H1 (cell line): ENCODE data around the gene CTNNA3. TPM values are rescaled to one million over a fixed set of nuclear protein-coding genes. Genes with fewer than 3 reads are reported as not detected.

Source experiments
- CTCF ChIA-PET: fragments of 300-600 bp; sonication (Branson Sonifier 250); formaldehyde crosslinking; loops from one replicate; lab custom pipeline; 2021; ENCODE audit not compliant: partially characterized antibody; lab: Charles Lee
- POLR2A ChIA-PET: fragments of 300-600 bp; sonication (Branson Sonifier 250); formaldehyde crosslinking; loops from one replicate; lab custom pipeline; 2021; ENCODE audit warnings: inconsistent platforms; ENCODE audit not compliant: partially characterized antibody; lab: Charles Lee
- DNase-seq, 2 experiments: peaks; one replicate each; pipeline versions ENCODE4 v3.0.0 to v3.0.0-alpha.2; 2010 to 2022; ENCODE audit warnings: low spot score in 2 of 2, low read depth in 1 of 2, mixed read lengths in 1 of 2
- FAIRE-seq: peaks from 2 replicates; lab custom pipeline; 2011; peaks lifted over from hg19 to GRCh38; lab: Jason Lieb, UNC
- H2AFZ ChIP-seq: 2 replicates; pipeline ENCODE4 v1.8.1; 2012; ENCODE audit warnings: low read length, inconsistent platforms
- H2AK5ac ChIP-seq: 2 replicates; pipeline ENCODE4 v1.6.1; 2013; ENCODE audit warnings: low read depth, low read length
- H2BK120ac ChIP-seq: replicated peaks from 2 replicates; pipeline ENCODE3; 2013; ENCODE audit warnings: low read depth, low read length, inconsistent platforms
- H2BK12ac ChIP-seq: 2 replicates; pipeline ENCODE4 v1.6.1; 2013; ENCODE audit warnings: low read depth, low read length
- H2BK15ac ChIP-seq: 2 replicates; pipeline ENCODE4 v1.6.1; 2013; ENCODE audit warnings: low read length
- H2BK20ac ChIP-seq: 2 replicates; pipeline ENCODE4 v1.6.1; 2013; ENCODE audit warnings: low read length
- H2BK5ac ChIP-seq: 2 replicates; pipeline ENCODE4 v1.6.1; 2013; ENCODE audit warnings: low read depth, low read length
- H3K14ac ChIP-seq: 2 replicates; pipeline ENCODE4 v1.6.1; 2013; ENCODE audit warnings: inconsistent platforms; ENCODE audit not compliant: insufficient read length
- H3K18ac ChIP-seq: 2 replicates; pipeline ENCODE4 v1.6.1; 2013; ENCODE audit warnings: low read length; ENCODE audit errors: extremely low read depth
- H3K23ac ChIP-seq: 2 replicates; pipeline ENCODE4 v1.6.1; 2013; ENCODE audit warnings: inconsistent platforms; ENCODE audit not compliant: insufficient read length
- H3K23me2 ChIP-seq: 2 replicates; pipeline ENCODE4 v1.6.1; 2013; ENCODE audit warnings: low read depth, low read length
- H3K27ac ChIP-seq: 2 replicates; pipeline ENCODE4 v1.6.1; 2011; ENCODE audit warnings: low read depth, low read length, inconsistent platforms
- H3K27me3 ChIP-seq, 4 experiments: replicated peaks in 1 of 4; 1 replicate in 1 of 4; 2 replicates in 3 of 4; pipeline versions ENCODE4 v1.6.1 to v1.8.1; 2011 to 2013; ENCODE audit warnings: low read length in 3 of 4, mild to moderate bottlenecking in 3 of 4, inconsistent platforms in 2 of 4, mixed read lengths in 2 of 4, moderate library complexity in 1 of 4; ENCODE audit not compliant: control insufficient read depth in 3 of 4, insufficient read depth in 3 of 4; ENCODE audit errors: extremely low read depth in 1 of 4
- H3K36me3 ChIP-seq, 4 experiments: 2 replicates each; pipeline versions ENCODE4 v1.6.1 to v1.8.1; 2011 to 2013; ENCODE audit warnings: mild to moderate bottlenecking in 4 of 4, low read length in 3 of 4, moderate library complexity in 2 of 4, control low read depth in 1 of 4, inconsistent platforms in 1 of 4; ENCODE audit not compliant: insufficient read depth in 4 of 4, control insufficient read depth in 2 of 4
- H3K4ac ChIP-seq: replicated peaks from 2 replicates; pipeline ENCODE3; 2013; ENCODE audit warnings: low read length, low read depth, mixed read lengths, inconsistent platforms; ENCODE audit not compliant: insufficient read length
- H3K4me1 ChIP-seq, 4 experiments: replicated peaks in 1 of 4; 1 replicate in 1 of 4; 2 replicates in 3 of 4; pipeline versions ENCODE4 v1.6.1 to v1.8.1; 2011 to 2013; ENCODE audit warnings: low read length in 3 of 4, inconsistent platforms in 2 of 4, mixed read lengths in 1 of 4; ENCODE audit not compliant: insufficient read depth in 4 of 4, control insufficient read depth in 3 of 4
- H3K4me2 ChIP-seq, 2 experiments: 2 replicates each; pipeline versions ENCODE4 v1.6.1 to v1.8.1; 2011 to 2013; ENCODE audit warnings: low read depth in 2 of 2, low read length in 2 of 2, control low read depth in 1 of 2, inconsistent platforms in 1 of 2, mild to moderate bottlenecking in 1 of 2; ENCODE audit not compliant: insufficient read depth in 1 of 2
- H3K4me3 ChIP-seq, 4 experiments: fragments of 200-600, 300-600 bp in 1 of 4; sonication (generic), shearing (Covaris generic), sonication (Bioruptor Twin) in 1 of 4; 2 replicates each; pipeline versions ENCODE4 v1.5.1 to v1.8.1; 2011 to 2016; ENCODE audit warnings: low read length in 4 of 4, low read depth in 3 of 4, control low read depth in 2 of 4, inconsistent platforms in 2 of 4, mild to moderate bottlenecking in 2 of 4, mixed read lengths in 1 of 4, moderate library complexity in 1 of 4; ENCODE audit not compliant: insufficient read depth in 2 of 4; ENCODE audit errors: extremely low read depth in 1 of 4
- H3K56ac ChIP-seq: replicated peaks from 2 replicates; pipeline ENCODE3; 2013; ENCODE audit warnings: low read depth, mild to moderate bottlenecking, mixed read lengths, low read length, inconsistent platforms; ENCODE audit not compliant: insufficient read length
- H3K79me1 ChIP-seq: 2 replicates; pipeline ENCODE4 v1.6.1; 2013; ENCODE audit warnings: low read depth, low read length, control low read depth
- H3K79me2 ChIP-seq, 2 experiments: 2 replicates each; pipeline versions ENCODE4 v1.6.1 to v1.8.1; 2012 to 2013; ENCODE audit warnings: low read length in 2 of 2, mild to moderate bottlenecking in 2 of 2, inconsistent platforms in 1 of 2; ENCODE audit not compliant: insufficient read depth in 2 of 2, control insufficient read depth in 1 of 2
- H3K9ac ChIP-seq, 4 experiments: replicated peaks in 1 of 4; 1 replicate in 1 of 4; 2 replicates in 3 of 4; pipeline versions ENCODE4 v1.6.1 to v1.8.1; 2011 to 2013; ENCODE audit warnings: low read depth in 3 of 4, low read length in 3 of 4, control low read depth in 2 of 4, mild to moderate bottlenecking in 2 of 4, moderate library complexity in 2 of 4, inconsistent platforms in 1 of 4; ENCODE audit errors: extremely low read depth in 1 of 4
- H3K9me3 ChIP-seq, 2 experiments: 2 replicates each; pipeline versions ENCODE4 v1.6.1 to v1.8.1; 2012 to 2013; ENCODE audit warnings: mild to moderate bottlenecking in 2 of 2, moderate library complexity in 2 of 2, control low read depth in 1 of 2, inconsistent platforms in 1 of 2, low read depth in 1 of 2, low read length in 1 of 2, mixed read lengths in 1 of 2; ENCODE audit not compliant: insufficient read depth in 2 of 2
- H4K20me1 ChIP-seq, 2 experiments: replicated peaks in 1 of 2; 2 replicates each; pipeline versions ENCODE3 to v1.8.1; 2011 to 2013; ENCODE audit warnings: inconsistent platforms in 2 of 2, low read length in 2 of 2, mild to moderate bottlenecking in 1 of 2; ENCODE audit not compliant: insufficient read depth in 2 of 2, control insufficient read depth in 1 of 2
- H4K5ac ChIP-seq: 2 replicates; pipeline ENCODE4 v1.6.1; 2013; ENCODE audit warnings: low read length, low read depth, mixed read lengths, inconsistent platforms; ENCODE audit not compliant: insufficient read length
- H4K8ac ChIP-seq: 2 replicates; pipeline ENCODE4 v1.8.0; 2013; ENCODE audit warnings: mild to moderate bottlenecking, moderate library complexity, low read length, inconsistent platforms; ENCODE audit not compliant: insufficient read depth; ENCODE audit errors: extremely low read depth
- H4K91ac ChIP-seq: replicated peaks from 2 replicates; pipeline ENCODE3; 2013; ENCODE audit warnings: low read length, mixed read lengths, inconsistent platforms; ENCODE audit not compliant: insufficient read length
- BACH1 ChIP-seq: IDR thresholded peaks from 2 replicates; pipeline ENCODE4 v1.6.1; 2012; ENCODE audit warnings: low read length, improper control_type of control experiment
- CBX5 ChIP-seq: fragments of 300-800, 300-1000 bp; sonication (generic); IDR thresholded peaks from 2 replicates; pipeline ENCODE4 v1.7.1; 2016; ENCODE audit warnings: antibody characterized with exemption, low read length, low read depth
- SIX5 ChIP-seq: IDR thresholded peaks from 2 replicates; pipeline ENCODE4 v1.6.1; 2011; ENCODE audit warnings: mild to moderate bottlenecking, low read depth, low read length
- SP4 ChIP-seq: IDR thresholded peaks from 2 replicates; pipeline ENCODE4 v1.6.1; 2012; ENCODE audit warnings: low read length, inconsistent platforms
- WGBS, 2 experiments: shearing (Covaris generic) in 1 of 2; methylation state at CpG; one replicate each; pipeline versions ENCODE4 v1.1.6 to v1.1.7; 2013 to 2015; ENCODE audit warnings: low lambda C conversion rate in 2 of 2, mixed read lengths in 2 of 2, inconsistent platforms in 1 of 2, low coverage in 1 of 2, missing lambda C conversion rate in 1 of 2; ENCODE audit not compliant: insufficient replicate concordance in 2 of 2, insufficient coverage in 1 of 2, insufficient read length in 1 of 2; ENCODE audit errors: extremely low coverage in 1 of 2, missing lambda C conversion rate in 1 of 2; 5-methylcytosine and 5-hydroxymethylcytosine counted together
- polyA plus RNA-seq, 7 experiments: library from polyadenylated mRNA; depleted of rRNA in 3 of 7; stranded (reverse) in 5 of 7; unstranded in 2 of 7; fragments of >200 nt in 5 of 7; fragments of 200-250 nt in 2 of 7; gene quantifications; 1 replicate in 5 of 7; 2 replicates in 1 of 7; 4 replicates in 1 of 7; pipeline versions ENCODE4 v1.2.1 to v1.2.3, GENCODE V29; 2011 to 2013; ENCODE audit warnings: missing spikeins in 2 of 7, mixed read lengths in 2 of 7
- total RNA-seq: library from RNA; stranded (reverse); fragmentation: NEBNext Ultra II Directional; extraction: Animal tissue kit (Norgen Biotek cat#: 25700); gene quantifications from 2 replicates; pipeline ENCODE4 v1.2.1, GENCODE V29; 2021

The CTNNA3 gene
- total and polyA plus RNA-seq, 2 of the 8 experiments (the other 6 are each of a cell fraction or from before 2014, with no cell fraction given) = 1.3 to 1.5 TPM

DNA sequence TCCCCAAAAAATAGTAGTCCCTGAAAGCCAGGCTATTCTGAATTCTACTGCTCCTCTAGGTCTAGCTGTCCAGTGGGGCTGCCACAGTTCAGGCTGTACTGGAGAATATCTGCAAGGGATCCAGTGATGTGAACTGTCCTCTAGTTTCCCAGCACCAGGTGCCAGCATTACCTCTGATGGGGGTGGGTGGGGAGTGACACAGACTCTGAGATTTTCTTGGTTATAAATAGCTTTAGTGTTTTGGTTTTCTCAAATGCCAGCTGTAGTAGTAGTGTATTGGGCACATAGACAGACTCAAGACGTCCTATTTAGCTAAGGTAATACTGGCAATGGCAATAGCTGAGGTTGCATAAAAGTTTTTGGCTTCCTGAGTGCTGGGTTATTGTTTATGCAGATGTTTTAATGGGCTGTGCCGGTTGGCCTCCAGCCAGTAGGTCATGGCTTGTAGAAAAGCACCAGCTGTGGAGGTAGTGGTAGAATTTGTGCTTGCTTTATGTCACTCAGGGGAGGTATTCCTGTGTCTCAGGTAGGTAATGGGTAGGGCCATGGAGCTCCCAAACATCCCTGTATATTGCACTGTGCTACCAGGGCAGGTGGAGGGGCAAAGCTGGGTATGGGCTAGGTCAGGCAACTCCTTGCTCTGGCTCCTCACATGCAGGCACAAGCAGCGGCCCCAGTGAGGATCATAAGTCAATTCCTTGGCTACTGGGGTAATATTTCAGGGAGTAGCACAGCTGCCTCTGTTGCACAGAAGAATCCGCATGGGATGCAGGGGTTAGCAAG lies 1108.9 kb downstream of the CTNNA3 start:
- H3K4ac ChIP-seq = no peak overlapping the region
- H4K91ac ChIP-seq = no peak overlapping the region
- H2AK5ac ChIP-seq = no peak overlapping the region
- no peak overlapping the region for H2AFZ ChIP-seq
- 0 out of 2 replicates have a peak overlapping the region, but pooled peaks have one; percentile 39 for H2BK12ac ChIP-seq
- H4K8ac ChIP-seq = no peak overlapping the region
- H3K4me1 ChIP-seq = no peaks in the 10 kb centered on the region; a peak in 1 of 7 replicates
- H3K4me2 ChIP-seq = no peak overlapping the region
- no peak overlapping the region for H3K14ac ChIP-seq
- H3K23ac ChIP-seq = no peak overlapping the region
- no peaks in the 10 kb centered on the region for H3K79me2 ChIP-seq
- H4K5ac ChIP-seq = no peak overlapping the region
- no peaks in the 10 kb centered on the region for H4K20me1 ChIP-seq
- DNase-seq = no peak
- ChIA-PET CTCF (interaction anchor here (0.8 to 3.0 kb wide), 28 partner anchors 8 to 934 kb away, joined by 3 to 27 read pairs (median 4); partner anchors contain the start of gene LRRTM3), POLR2A (no interaction called here)
- no peak overlapping the region for H2BK20ac ChIP-seq
- H2BK15ac ChIP-seq = no peak overlapping the region
- no peak overlapping the region for H3K9ac ChIP-seq
- FAIRE-seq = no peak
- H2BK120ac ChIP-seq = no peak overlapping the region
- H3K36me3 ChIP-seq = no peaks in the 10 kb centered on the region
- no peak overlapping the region for H3K4me3 ChIP-seq
- 87% methylated on average over 4 of the region's 4 CpGs; no CpG with 5 or more reads in 1 of the 2 experiments for WGBS, 2 experiments
- no peaks in the 10 kb centered on the region for H3K9me3 ChIP-seq
- no peaks in the 10 kb centered on the region for H3K79me1 ChIP-seq
- no peak overlapping the region for H2BK5ac ChIP-seq
- no peak overlapping the region for H3K56ac ChIP-seq
- TF ChIP-seq SP4 (no peak), CBX5 (no peak), BACH1 (no peak), SIX5 (no peak)
- H3K23me2 ChIP-seq = no peaks in the 10 kb centered on the region
- no peak overlapping the region for H3K27ac ChIP-seq
- H3K27me3 ChIP-seq = no peaks in the 10 kb centered on the region
- H3K18ac ChIP-seq = no peak overlapping the region
